ENCODE measurements around the gene CBX8.

CBX8 gene

DNA sequence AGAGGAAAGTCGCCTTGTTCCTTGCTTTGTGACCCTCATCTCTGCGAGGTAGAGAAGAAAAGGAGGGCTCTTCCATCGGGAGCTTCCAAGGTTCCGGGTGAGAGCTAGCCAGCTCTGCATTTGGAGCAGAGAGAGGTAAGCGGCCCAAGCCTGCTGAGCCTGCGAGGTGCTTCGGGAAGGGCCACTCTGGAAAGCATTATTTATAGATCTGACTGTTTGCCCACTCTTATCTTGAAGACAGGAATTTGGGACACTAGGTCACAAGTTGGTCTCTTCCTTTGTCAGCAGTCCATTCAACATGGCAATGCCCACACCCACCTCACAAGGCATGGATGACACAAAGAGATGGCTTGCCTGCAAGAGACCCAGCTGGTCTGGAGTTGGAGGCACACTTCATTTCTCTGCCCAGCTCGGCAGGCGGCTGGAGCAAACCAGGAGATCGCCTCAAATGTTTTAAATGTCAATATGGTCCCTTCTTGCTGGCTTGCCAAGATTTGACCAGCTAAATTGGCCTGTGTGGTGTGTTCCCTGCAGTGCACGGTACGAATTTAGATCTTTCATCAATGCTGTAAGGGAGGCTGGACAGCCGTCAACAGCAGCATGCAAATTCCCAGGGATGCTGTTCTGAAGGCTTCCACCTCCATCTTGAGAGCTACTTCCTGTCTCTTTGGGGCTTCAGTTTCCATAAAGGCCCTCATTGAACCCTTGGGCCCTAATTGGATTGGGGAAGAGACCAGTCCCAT lies 22.8 kb upstream of the CBX8 start:
- no peak for ATAC-seq
- DNase-seq = no peak

DNA sequence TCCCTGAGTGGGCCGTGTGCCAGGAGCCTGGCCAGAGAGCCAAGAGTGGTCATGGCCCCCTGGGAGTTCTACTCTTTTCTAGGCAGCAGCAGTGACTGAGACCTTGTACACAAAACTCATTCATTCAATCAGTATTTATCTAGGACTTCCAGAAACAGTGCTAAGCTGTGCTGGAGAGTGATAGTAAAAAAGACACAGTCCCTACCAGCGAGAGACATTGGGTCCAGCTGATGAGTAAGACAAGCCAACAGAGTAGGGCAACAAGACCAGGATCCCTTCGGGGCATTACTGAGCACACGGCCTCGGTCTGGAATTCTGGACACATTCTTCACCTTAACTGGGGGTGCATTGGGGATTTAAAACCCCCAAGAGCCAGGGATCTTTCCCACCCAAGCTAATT lies 22.2 kb upstream of the CBX8 start:
- DNase-seq (no peak), ATAC-seq (no peak)

GRCh38 chr17:79818026-79818758 lies 21.3 kb upstream of the CBX8 start:
- no peak for ATAC-seq
- no peak for DNase-seq

DNA sequence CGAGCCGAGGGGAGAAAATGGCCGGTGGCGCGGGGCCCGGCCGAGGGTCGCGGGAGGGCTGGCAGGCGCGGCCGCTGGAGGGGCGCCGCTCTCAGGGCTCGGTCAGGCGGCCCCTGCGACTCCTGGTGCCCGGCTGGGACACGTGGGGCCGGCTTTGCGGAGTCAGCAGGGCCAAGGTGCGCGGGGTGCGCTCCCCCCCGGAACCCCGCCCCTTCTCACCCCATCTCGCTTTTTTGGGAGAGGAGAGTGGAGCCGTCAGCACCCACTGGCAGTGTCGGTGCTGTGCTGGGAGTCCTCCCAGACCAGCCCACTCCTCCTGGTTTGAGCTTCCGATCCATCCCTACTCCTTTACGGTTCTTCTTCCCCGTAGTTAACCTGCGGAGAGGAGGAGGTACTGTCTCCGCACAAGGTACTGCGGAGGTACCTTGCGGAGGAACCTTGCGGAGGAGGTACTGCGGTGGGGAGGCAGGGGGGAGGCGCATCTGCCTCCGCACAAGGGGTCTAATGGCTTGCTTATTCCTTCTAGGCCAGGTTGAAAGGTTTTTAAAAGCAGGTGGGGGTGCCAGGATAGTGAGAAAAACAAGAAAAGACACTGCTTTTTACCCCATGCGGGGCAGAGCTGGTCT lies 19.1 kb upstream of the CBX8 start:
- no peak for DNase-seq
- ATAC-seq = no peak

GRCh38 chr17:79814974-79815835 lies 18.3 kb upstream of the CBX8 start:
- ATAC-seq (no peak), DNase-seq (no peak)

GRCh38 chr17:79814127-79814973 lies 17.5 kb upstream of the CBX8 start:
- ATAC-seq (no peak), DNase-seq (no peak)

DNA sequence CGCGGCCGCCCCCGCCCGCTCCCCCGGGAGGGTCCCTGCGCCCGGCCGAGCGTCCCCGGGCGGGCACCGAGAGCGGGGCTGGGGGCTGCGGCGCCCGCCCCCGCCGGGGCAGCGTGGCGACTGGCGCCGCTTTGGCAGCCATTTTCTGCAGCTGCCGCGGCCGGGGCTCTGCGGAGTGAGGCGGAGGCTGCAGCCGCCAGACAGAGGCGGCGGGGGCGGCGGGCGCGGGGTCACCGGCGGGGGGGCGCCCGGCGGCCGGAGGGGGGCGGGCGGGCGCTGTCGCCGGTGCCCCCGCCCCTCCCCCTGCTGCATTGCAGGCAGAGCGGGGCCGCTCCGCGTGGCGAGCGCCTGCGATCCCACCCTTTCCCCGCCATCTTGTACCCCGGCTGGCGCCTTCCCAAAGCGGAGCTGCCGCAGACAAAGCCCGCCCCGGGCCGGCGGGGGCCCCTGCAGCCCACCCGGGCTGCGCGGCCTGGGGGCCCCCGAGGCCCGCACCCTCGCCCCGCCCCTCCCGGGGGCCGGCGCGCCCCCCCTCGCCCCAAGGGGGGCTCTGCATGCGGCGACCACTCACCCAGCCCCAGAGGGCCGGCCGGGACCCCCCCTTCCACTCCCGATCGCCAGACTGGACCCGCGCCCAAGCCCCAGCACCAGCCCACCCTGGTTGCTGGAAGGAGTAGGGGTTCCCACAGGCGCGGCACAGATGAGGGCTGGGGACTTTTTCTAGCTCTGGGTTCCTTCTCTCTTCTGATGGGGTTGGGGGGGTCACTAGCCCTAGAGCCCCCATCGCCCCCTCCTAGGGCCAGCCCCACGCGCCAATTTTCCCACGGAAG lies 16.6 kb upstream of the CBX8 start:
- DNase-seq (no peak), ATAC-seq (no peak)

GRCh38 chr17:79812353-79813258 lies 15.7 kb upstream of the CBX8 start:
- ATAC-seq (no peak), DNase-seq (no peak)

DNA sequence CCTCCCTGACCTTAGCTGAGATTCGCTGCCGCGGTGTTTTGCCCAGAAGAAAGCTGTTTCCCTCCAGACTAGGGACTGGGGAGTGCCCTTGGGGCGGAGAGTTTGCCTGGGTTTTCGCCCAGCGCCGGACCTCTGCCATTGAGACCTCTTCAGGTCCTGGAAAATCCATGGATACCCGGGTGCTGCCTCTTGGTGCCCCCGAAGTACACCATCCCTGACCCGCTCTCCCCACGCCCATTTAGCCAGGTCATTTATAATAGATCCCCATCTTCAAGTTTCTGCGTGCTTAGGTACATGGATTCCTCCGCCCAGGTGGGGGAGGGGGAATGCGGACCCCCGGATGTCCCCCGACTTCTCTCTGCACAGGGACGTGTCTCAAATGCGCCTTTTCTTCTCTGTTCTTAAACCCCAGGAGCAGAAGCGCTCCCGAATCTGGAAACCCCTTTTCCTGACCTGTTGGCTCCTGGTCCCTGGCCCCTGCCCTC lies 15.0 kb upstream of the CBX8 start:
- ATAC-seq = no peak
- no peak for DNase-seq

- ATAC-seq (no peak), DNase-seq (peak; percentile 55)
Observed at GRCh38 chr17:79811011-79811867, 14.4 kb upstream of the CBX8 start.

DNA sequence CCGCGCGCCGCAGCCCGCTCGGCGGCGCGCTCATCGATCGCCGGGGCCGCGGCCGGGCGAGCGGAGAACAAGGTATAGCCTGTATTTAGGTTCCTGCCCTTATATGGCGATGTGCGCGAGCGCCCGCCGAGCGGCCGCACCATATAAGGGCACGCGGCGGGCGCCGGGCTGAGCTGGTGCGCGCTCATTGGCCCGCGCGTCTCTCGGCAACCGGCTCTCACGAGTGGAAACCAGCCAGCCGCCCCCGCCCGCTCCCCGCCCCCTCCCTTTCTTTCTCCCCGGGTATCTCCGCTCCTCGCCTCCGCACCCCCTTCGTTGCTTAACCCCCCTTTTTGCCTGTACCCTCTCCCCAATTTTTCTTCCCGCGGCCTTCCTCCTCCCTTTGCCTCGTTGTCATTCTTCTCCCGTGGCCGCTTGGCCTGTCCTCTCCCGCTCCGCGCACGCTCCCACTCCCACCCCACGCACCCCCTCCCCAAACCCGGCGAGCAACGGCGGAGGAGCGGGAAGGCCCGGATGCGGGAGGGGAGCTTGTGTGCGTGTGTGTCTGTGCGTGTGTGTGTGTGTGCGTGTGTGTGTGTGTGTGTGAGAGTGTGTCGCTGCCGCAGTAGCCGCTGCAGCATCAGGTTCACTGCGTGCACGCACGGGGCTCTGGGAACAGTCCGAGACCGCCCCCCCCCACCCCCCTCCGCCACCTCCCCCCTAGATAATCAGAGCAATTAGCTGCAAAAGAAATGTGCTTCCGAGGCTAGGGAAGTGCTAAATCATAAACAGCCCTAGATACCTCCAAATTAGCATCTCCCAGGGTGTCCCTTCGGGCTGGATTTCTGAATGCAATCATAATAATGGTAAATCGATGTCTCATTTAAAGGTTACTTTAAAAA lies 13.5 kb upstream of the CBX8 start:
- ATAC-seq (peak; percentile 91), DNase-seq (peak; percentile 78)

- no peak for ATAC-seq
- DNase-seq = no peak
Observed at GRCh38 chr17:79809530-79810129, 12.8 kb upstream of the CBX8 start.

GRCh38 chr17:79808763-79809529 lies 12.1 kb upstream of the CBX8 start:
- ATAC-seq (no peak), DNase-seq (no peak)

GRCh38 chr17:79806863-79807720 lies 10.2 kb upstream of the CBX8 start:
- ATAC-seq (no peak), DNase-seq (no peak)

DNA sequence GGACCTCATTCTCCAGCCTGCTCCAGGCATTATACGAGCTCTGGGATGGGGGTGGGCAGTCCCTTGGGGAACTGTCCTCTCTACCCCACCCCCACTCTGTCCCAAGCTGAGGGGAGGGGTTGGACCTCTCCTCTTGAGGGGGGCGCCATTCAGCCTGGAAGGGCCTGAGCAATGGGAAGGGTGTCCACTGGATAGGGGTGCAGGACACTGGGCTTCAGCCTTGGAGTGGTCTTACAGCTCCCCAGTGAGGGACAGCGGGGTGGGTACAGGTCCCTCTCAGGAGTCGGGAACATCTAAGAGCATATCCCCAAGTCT lies 9.5 kb upstream of the CBX8 start:
- ATAC-seq (no peak), DNase-seq (no peak)
